Suprapubic skin (tissue), 3 donors: ENCODE data around the gene PHLDA3.

Experiments
- POLR2A ChIP-seq, 2 donors: fragments of 450-650 bp; IDR thresholded peaks; one replicate each; pipeline ENCODE4 v1.6.1; 2017; ENCODE audit warnings: antibody characterized with exemption in 2 of 2, mild to moderate bottlenecking in 2 of 2, moderate library complexity in 2 of 2
- TF ChIP-seq, protein P1 (sequence below), 2 donors: fragments of 200-600 bp in 1 of 2; fragments of 450-650 bp in 1 of 2; sonication (generic) in 1 of 2; IDR thresholded peaks; one replicate each; pipeline ENCODE4 v1.5.1; 2016 to 2019; ENCODE audit warnings: antibody characterized with exemption in 2 of 2, mild to moderate bottlenecking in 1 of 2, moderate library complexity in 1 of 2

DNA sequence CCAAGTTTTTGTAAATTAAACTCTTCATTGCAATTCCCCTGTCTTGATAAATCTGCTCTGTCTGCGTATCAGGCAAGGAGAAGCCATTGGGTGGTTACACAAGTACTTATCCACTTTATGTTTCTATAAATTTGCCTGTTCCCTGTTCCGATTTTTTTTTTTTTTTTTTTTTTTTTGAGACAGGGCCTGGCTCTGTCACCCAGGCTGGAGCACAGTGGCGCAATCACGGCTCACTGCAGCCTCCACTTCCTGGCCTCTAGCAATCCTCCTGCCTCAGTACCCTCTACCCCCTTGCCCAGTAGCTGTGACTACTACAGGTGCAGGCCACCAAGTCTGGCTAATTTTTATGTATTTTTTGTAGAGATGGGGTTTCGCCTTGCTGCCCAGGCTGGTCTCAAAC, 49.1 kb upstream of the PHLDA3 start:
- no peak for TF ChIP-seq POLR2A (IDR thresholded peaks at IDR 0.05)
- TF ChIP-seq, protein P1, sequence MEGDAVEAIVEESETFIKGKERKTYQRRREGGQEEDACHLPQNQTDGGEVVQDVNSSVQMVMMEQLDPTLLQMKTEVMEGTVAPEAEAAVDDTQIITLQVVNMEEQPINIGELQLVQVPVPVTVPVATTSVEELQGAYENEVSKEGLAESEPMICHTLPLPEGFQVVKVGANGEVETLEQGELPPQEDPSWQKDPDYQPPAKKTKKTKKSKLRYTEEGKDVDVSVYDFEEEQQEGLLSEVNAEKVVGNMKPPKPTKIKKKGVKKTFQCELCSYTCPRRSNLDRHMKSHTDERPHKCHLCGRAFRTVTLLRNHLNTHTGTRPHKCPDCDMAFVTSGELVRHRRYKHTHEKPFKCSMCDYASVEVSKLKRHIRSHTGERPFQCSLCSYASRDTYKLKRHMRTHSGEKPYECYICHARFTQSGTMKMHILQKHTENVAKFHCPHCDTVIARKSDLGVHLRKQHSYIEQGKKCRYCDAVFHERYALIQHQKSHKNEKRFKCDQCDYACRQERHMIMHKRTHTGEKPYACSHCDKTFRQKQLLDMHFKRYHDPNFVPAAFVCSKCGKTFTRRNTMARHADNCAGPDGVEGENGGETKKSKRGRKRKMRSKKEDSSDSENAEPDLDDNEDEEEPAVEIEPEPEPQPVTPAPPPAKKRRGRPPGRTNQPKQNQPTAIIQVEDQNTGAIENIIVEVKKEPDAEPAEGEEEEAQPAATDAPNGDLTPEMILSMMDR (IDR thresholded peaks at IDR 0.05), result no peak
